ENCODE data around the gene DCK.
"Not testable (repeated sequence)": the region's sequence is repeated elsewhere in the genome, so short reads cannot be mapped to it uniquely, and the experiment has no call there.

DCK gene

GRCh38 chr4:70993181-70994068, at the start of gene DCK:
DCK (plus strand) TSS chr4:70993649; CDS start chr4:70993836, 187 bp downstream.
- DNase-seq = peak; percentile 95

GRCh38 chr4:70945046-70945445, 48.4 kb upstream of the DCK start:
- no peak for DNase-seq

- no peak for DNase-seq
Observed at GRCh38 chr4:70945452-70946055, 47.9 kb upstream of the DCK start.

GRCh38 chr4:70946939-70947338, 46.5 kb upstream of the DCK start:
- DNase-seq = no peak

- no peak for DNase-seq
Observed at GRCh38 chr4:70948665-70949260, 44.7 kb upstream of the DCK start.

GRCh38 chr4:70954032-70954431, 39.4 kb upstream of the DCK start:
- no peak for DNase-seq

GRCh38 chr4:70956549-70957210, 36.8 kb upstream of the DCK start:
- no peak for DNase-seq

- no peak for DNase-seq
Observed at GRCh38 chr4:70958681-70959080, 34.8 kb upstream of the DCK start.

GRCh38 chr4:70969076-70969475, 24.4 kb upstream of the DCK start:
- DNase-seq = no peak

GRCh38 chr4:70976252-70976651, 17.2 kb upstream of the DCK start:
- no peak for DNase-seq

- DNase-seq = no peak
Observed at GRCh38 chr4:70979445-70980008, 13.9 kb upstream of the DCK start.

GRCh38 chr4:70980196-70980595, 13.3 kb upstream of the DCK start:
- no peak for DNase-seq

- no peak for DNase-seq
Observed at GRCh38 chr4:70984106-70984505, 9.3 kb upstream of the DCK start.

GRCh38 chr4:70984589-70984988, 8.9 kb upstream of the DCK start:
- no peak for DNase-seq

GRCh38 chr4:70991596-70991995, 1.9 kb upstream of the DCK start:
- DNase-seq = no peak

- DNase-seq = peak; percentile 17
Observed at GRCh38 chr4:70992391-70992881, 1.0 kb upstream of the DCK start.

- no peak for DNase-seq
Observed at GRCh38 chr4:70994069-70994366, 569 bp downstream of the DCK start.

- peak; percentile 51 for DNase-seq
Observed at GRCh38 chr4:70994387-70995099, 1.1 kb downstream of the DCK start.

GRCh38 chr4:70996018-70996360, 2.5 kb downstream of the DCK start:
- DNase-seq = peak; percentile 22

- DNase-seq = no peak
Observed at GRCh38 chr4:70997036-70997435, 3.6 kb downstream of the DCK start.

GRCh38 chr4:70997546-70997945, 4.1 kb downstream of the DCK start:
- no peak for DNase-seq

GRCh38 chr4:70999639-71000038, 6.2 kb downstream of the DCK start:
- not testable (repeated sequence) for DNase-seq

GRCh38 chr4:71001363-71001762, 7.9 kb downstream of the DCK start:
- DNase-seq = not testable (repeated sequence)

Measured in activated CD4-positive, alpha-beta T cell treated with anti-CD3 and anti-CD28 coated beads, Interleukin-10, Interleukin-2, amounts not matched to agents 100 ng/mL and 50 ng/mL, durations not matched to agents 16 hours and 8 hours (primary cell).